Activated T-helper 2 cell treated with anti-CD3 and anti-CD28 coated beads, Interferon-gamma antibody, Interleukin-2, Interleukin-4, amounts not matched to agents 10 μg/mL and 5 μg/mL and 100 μg/mL, durations not matched to agents 14 hours and 24 hours and 36 hours (primary cell): ENCODE data around the gene MRPS33. TPM values are rescaled to one million over a fixed set of nuclear protein-coding genes. Genes with fewer than 3 reads are reported as not detected.

Source experiments
- DNase-seq: peaks from one replicate; pipeline ENCODE4 v3.0.0; 2021; ENCODE audit warnings: low spot score
- H3K27ac Mint-ChIP-seq: one replicate; pipeline ENCODE4 v1.8.0; 2021; ENCODE audit warnings: mixed read lengths
- H3K27me3 Mint-ChIP-seq: one replicate; pipeline ENCODE4 v1.8.0; 2021; ENCODE audit warnings: low read depth, mixed read lengths
- H3K36me3 Mint-ChIP-seq: one replicate; pipeline ENCODE4 v1.8.0; 2021; ENCODE audit warnings: low read depth, mixed read lengths
- H3K4me1 Mint-ChIP-seq: one replicate; pipeline ENCODE4 v1.8.0; 2021; ENCODE audit warnings: low read depth, mixed read lengths
- H3K4me3 Mint-ChIP-seq: one replicate; pipeline ENCODE4 v1.8.0; 2021; ENCODE audit warnings: low read depth, mild to moderate bottlenecking, moderate library complexity, mixed read lengths
- H3K9me3 Mint-ChIP-seq: one replicate; pipeline ENCODE4 v1.8.0; 2021; ENCODE audit warnings: mixed read lengths
- intact Hi-C: fragments of 100-400 bp; cut with micrococcal nuclease; formaldehyde crosslinking; loops from one replicate; pipeline ENCODE4 v1.15.1; 2023
- total RNA-seq: library from RNA; stranded (reverse); gene quantifications from 2 replicates; pipeline ENCODE4 v1.2.3, GENCODE V29; 2022

Gene MRPS33
- total RNA-seq, 1 donor from 2014 or later = 70.0 TPM

DNA sequence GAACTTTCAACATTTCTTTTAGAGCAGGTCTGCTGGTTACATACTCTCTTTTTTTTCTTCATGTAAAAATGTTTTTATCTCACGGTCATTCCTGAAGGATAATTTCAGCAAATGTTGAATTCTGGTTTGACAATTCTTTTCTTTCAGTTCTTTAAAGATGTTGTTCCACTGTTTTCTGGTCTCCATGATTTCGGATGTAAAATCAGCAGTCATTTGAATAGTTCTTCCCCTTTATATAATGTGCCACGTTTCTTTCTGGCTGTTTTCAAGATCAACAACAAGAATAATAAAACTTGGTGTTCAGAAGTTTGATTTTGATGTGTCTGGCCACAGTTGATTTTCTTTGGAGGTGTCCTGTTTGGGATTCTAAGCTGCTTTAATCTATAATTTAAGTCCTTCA, 14.0 kb upstream of the MRPS33 start:
- H3K9me3 Mint-ChIP-seq = peaks cover 31% of the 10 kb centered on the region
- H3K36me3 Mint-ChIP-seq = peaks cover 10% of the 10 kb centered on the region
- H3K4me1 Mint-ChIP-seq = peaks cover 1% of the 10 kb centered on the region
- H3K27me3 Mint-ChIP-seq = peaks cover 18% of the 10 kb centered on the region
- H3K4me3 Mint-ChIP-seq = no peak overlapping the region
- no peak for DNase-seq
- intact Hi-C loops = no loop called here
- no peak overlapping the region for H3K27ac Mint-ChIP-seq

DNA sequence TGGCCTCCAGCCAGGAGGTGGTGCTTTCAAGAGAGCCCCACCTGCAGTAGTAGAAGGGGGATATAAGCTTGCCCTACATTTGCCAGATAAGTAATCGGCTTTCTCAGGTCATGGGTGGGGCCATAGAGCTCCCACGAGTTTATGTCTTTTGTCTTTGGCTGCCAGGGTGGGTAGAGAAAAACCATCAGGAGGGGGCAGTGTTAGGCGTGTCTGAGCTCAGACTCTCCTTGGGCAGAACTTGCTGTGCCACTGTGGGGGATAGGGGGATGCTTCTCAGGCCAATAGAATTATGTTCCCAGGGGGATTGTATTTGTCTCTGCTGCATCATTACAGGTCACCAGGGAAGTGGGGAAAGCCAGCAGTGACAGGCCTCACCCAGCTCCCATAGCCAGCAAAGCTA, 12.3 kb upstream of the MRPS33 start:
- Mint-ChIP-seq H3K4me1 (peaks cover 15% of the 10 kb centered on the region), H3K9me3 (peaks cover 31% of the 10 kb centered on the region), H3K27me3 (peaks cover 15% of the 10 kb centered on the region), H3K27ac (no peak overlapping the region), H3K4me3 (no peak overlapping the region), H3K36me3 (peaks cover 13% of the 10 kb centered on the region)
- no peak for DNase-seq
- intact Hi-C loops = no loop called here

DNA sequence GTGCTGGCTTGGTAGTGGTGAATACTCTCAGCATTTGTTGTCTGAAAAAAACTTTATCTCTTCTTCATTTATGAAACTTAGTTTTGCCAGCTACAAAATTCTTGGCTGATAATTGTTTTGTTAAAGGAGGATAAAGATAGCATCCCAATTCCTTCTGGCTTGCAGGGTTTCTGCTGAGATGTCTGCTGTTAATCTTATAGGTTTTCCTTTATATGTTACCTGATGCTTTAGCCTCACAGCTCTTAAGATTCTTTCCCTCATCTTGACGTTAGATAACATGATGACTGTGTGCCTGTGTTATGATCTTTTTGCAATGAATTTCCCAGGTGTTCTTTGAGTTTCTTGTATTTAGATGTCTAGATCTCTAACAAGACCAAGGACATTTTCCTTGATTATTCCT, 9.9 kb upstream of the MRPS33 start:
- peaks cover 13% of the 10 kb centered on the region for H3K36me3 Mint-ChIP-seq
- intact Hi-C loops = no loop called here
- peaks cover 28% of the 10 kb centered on the region for H3K9me3 Mint-ChIP-seq
- H3K4me1 Mint-ChIP-seq = peaks cover 15% of the 10 kb centered on the region
- H3K27me3 Mint-ChIP-seq = peaks cover 26% of the 10 kb centered on the region
- no peak overlapping the region for H3K4me3 Mint-ChIP-seq
- no peak for DNase-seq
- H3K27ac Mint-ChIP-seq = no peak overlapping the region

DNA sequence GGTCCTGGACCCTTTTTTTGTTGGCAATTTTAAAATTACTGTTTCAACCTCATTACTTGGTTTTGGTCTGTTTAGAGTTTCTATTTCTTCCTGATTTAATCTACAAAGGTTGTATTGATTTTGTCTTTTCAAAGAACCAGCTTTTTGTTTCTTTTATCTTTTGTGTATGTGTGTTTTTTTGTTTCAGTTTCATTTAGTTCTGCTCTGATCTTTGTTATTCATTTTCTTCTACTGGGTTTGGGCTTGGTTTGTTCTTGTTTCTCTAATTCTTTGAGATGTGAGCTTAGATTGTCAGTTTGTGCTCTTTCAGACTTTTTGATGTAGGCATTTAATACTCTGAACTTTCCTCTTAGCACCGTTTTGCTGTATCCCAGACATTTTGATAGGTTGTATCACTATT, 8.5 kb upstream of the MRPS33 start:
- H3K27me3 Mint-ChIP-seq = peaks cover 23% of the 10 kb centered on the region
- peaks cover 18% of the 10 kb centered on the region for H3K9me3 Mint-ChIP-seq

DNA sequence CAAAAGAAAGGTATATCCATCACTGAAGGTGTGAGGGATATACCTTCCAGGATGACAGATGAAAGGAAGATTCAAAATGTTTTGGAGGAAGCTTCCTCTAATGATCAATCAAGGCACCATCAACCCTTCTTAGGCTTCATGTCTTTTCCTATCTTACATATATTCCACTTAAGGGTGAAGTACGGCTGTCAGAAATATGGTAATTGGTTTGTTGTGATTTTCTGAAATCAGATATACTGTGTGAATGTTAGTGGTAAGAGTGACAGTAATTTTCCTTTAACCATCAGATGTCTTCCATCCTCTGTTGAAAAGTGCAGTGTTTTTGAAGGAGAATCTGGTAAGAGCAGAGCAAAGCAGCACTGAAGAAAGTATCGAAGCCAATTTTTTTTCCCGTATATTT, 2.8 kb upstream of the MRPS33 start:
- DNase-seq = no peak
- Mint-ChIP-seq H3K9me3 (peaks cover 7% of the 10 kb centered on the region), H3K27ac (no peak overlapping the region), H3K4me3 (no peak overlapping the region), H3K27me3 (peaks cover 38% of the 10 kb centered on the region), H3K4me1 (peaks cover 21% of the 10 kb centered on the region), H3K36me3 (peaks cover 7% of the 10 kb centered on the region)
- intact Hi-C loops = loop anchor here (10.0 kb wide), 3 partner anchors 537 to 1777 kb away; partner anchors contain the start of gene AGK

More for the DNA sequence above, 8.5 kb upstream of the MRPS33 start:
- intact Hi-C loops = no loop called here
- H3K4me1 Mint-ChIP-seq = peaks cover 15% of the 10 kb centered on the region
- H3K4me3 Mint-ChIP-seq = peak overlapping the region; percentile 47
- H3K36me3 Mint-ChIP-seq = peaks cover 13% of the 10 kb centered on the region
- no peak for DNase-seq
- H3K27ac Mint-ChIP-seq = peak overlapping the region; percentile 12

DNA sequence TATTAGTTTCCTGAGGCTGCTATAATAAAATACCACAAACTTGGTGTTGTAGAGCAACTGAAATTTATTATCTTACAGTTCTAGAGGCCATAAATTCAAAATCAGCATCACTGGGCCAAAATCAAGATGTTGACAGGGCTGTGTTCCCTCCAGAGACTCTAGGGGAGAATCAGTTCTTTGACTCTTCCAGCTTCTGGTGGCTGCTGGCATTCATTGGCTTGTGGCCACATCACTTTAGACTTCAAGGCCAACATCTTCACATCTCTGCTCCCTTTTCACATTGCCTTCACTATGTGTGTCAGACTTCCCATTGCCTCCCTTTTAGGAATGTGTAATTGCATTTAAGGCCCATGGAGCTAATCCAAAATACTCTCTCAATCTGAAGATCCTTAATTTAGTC, 1.6 kb upstream of the MRPS33 start:
- peaks cover 7% of the 10 kb centered on the region for H3K9me3 Mint-ChIP-seq
- H3K4me1 Mint-ChIP-seq = peaks cover 29% of the 10 kb centered on the region
- no peak overlapping the region for H3K4me3 Mint-ChIP-seq
- H3K27me3 Mint-ChIP-seq = peaks cover 31% of the 10 kb centered on the region
- H3K36me3 Mint-ChIP-seq = peaks cover 7% of the 10 kb centered on the region
- DNase-seq = no peak
- intact Hi-C loops = loop anchor here (10.0 kb wide), 3 partner anchors 538 to 1778 kb away; partner anchors contain the start of gene AGK
- H3K27ac Mint-ChIP-seq = no peak overlapping the region

DNA sequence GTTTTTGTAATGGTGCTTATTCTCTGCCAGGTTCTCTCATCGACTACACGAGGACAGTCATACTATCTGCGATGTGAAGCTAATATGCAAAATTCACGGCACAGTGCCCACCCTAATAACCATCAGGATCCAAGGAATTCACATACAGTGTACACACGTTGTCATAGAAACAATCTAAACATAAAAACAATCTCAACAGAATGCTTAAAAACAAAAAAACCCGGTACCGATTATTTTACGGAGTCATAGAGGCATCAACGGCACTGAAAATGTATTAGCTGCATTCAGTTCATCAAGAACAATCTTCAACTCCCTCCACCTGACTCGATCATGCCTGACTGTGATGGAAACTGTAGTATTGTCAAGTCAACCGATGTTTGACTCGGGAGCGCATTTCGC, 628 bp downstream of the MRPS33 start:
- peaks cover 18% of the 10 kb centered on the region for H3K36me3 Mint-ChIP-seq
- peaks cover 19% of the 10 kb centered on the region for H3K27me3 Mint-ChIP-seq
- peak overlapping the region; percentile 100 for H3K27ac Mint-ChIP-seq
- intact Hi-C loops = loop anchor here (1.0 to 10.0 kb wide), 7 partner anchors 39 to 1781 kb away; partner anchors contain the start of genes AGK, BRAF, MKRN1 and NDUFB2
- H3K9me3 Mint-ChIP-seq = peaks cover 7% of the 10 kb centered on the region
- peaks cover 31% of the 10 kb centered on the region for H3K4me1 Mint-ChIP-seq
- no peak for DNase-seq
- H3K4me3 Mint-ChIP-seq = peak overlapping the region; percentile 97

DNA sequence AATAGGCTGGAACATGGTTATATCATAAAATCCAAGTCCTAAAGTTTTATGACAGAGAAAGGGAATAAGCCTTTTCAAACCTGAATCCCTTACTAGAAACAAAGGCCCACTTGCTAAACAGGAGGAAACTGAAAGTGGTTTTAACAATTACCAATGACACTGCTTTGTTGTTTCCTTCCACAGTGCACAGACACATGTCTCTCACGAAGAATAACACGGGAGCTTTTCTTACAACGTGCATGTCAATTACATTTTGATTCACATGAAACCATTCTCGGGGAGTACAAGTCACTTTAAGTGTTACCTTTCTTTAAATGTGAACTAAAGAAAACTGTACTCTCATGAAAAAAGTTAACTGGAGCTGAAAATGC, 1.4 kb downstream of the MRPS33 start:
- no peak for DNase-seq
- Mint-ChIP-seq H3K27ac (peak overlapping the region; percentile 100), H3K4me1 (peaks cover 31% of the 10 kb centered on the region), H3K27me3 (peaks cover 16% of the 10 kb centered on the region), H3K4me3 (peak overlapping the region; percentile 97), H3K9me3 (peaks cover 7% of the 10 kb centered on the region), H3K36me3 (peaks cover 21% of the 10 kb centered on the region)
- intact Hi-C loops = loop anchor here (10.0 kb wide), 3 partner anchors 541 to 1781 kb away; partner anchors contain the start of gene AGK

DNA sequence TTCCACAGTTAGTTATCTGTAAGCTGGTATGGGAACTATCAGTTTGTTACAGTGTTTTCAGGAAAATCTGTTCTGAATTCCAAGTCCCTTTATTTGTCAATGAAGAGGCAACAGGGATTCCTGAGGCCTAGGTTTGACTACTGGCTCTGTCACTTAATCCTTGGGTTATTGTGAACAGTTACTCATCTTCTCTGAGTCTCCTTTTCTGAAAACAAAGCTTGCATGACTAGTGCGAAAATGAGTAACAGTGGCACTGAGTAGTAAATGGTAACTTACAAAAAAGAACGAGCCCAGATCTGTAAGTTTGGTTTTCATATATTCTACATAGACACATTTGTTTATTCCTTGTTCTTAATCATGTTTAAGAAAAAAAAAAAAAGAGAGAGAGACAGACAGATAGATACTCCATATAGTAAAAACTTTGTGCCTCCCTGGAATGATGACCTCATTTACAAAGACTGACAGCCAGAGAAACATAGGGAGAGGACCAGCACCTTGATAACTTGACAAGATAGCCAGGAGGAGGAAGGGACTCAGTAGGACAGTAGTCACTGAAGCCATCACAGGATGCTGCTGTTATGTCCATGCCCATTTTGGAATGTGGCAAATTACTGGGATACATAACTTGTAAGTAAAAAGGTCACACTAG, 1.9 kb downstream of the MRPS33 start:
- peaks cover 31% of the 10 kb centered on the region for H3K4me1 Mint-ChIP-seq
- H3K9me3 Mint-ChIP-seq = peaks cover 7% of the 10 kb centered on the region
- peak overlapping the region; percentile 97 for H3K4me3 Mint-ChIP-seq
- H3K27me3 Mint-ChIP-seq = peaks cover 13% of the 10 kb centered on the region
- no peak for DNase-seq
- intact Hi-C loops = loop anchor here (1.0 to 10.0 kb wide), 5 partner anchors 202 to 1782 kb away; partner anchors contain the start of gene AGK
- H3K27ac Mint-ChIP-seq = peak overlapping the region; percentile 82
- H3K36me3 Mint-ChIP-seq = peaks cover 26% of the 10 kb centered on the region

DNA sequence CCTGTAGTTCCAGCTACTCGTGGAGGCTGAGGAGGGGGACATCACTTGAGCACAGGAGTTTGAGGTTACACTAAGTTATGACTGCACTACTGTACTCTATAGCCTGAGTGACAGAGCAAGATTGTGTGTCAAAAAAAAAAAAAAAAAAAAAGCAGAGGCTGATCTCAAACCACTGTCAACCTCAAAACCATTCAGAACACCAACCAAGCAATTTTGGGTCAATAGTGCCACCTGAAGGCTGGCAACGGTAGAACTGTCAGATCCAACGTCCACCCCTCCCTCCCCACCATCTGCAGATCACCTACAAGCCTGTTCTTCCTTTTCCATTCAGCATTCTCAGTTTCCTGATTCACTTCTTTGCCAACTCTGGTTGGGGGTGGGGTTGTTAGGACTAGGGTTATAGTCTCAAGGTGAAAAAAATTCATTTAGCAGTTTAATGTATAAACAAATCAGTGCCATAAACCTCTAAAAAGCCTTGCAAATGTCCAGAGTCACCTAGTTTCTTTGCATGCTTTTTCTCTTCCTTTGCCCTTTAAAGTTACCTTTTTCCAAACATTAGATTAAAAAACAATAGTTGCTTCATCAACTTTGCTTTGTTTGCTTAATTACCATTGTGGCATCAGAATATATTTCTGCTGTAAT, 2.6 kb downstream of the MRPS33 start:
- Mint-ChIP-seq H3K27me3 (peaks cover 6% of the 10 kb centered on the region), H3K27ac (peak overlapping the region; percentile 82), H3K9me3 (peaks cover 7% of the 10 kb centered on the region), H3K4me3 (no peak overlapping the region), H3K4me1 (peaks cover 31% of the 10 kb centered on the region), H3K36me3 (peaks cover 31% of the 10 kb centered on the region)
- peak; percentile 67 for DNase-seq
- intact Hi-C loops = loop anchor here (1.0 to 10.0 kb wide), 5 partner anchors 201 to 1783 kb away; partner anchors contain the start of gene AGK

DNA sequence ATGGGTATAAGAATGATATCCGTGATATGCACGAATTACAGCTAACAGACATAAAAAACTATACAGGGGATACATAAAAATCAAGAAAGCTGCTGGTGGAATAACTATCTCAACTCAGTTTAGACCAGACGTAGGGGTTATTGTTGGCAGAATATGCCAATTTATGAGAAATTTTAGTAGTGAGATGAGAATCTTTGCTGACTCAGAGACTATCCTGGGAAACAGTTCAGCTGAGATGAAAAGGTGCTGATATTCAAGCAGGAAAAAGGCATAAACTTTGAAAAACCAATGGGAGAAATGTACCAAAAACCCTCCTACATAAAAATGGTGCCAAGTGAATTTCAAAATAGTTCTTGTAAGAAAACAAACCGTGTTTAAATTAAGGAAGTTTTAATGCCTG, 3.3 kb downstream of the MRPS33 start:
- peaks cover 4% of the 10 kb centered on the region for H3K9me3 Mint-ChIP-seq
- no peak overlapping the region for H3K27ac Mint-ChIP-seq
- no peak for DNase-seq
- intact Hi-C loops = loop anchor here (10.0 kb wide), 3 partner anchors 543 to 1783 kb away; partner anchors contain the start of gene AGK
- H3K4me1 Mint-ChIP-seq = peaks cover 31% of the 10 kb centered on the region
- no peak overlapping the region for H3K4me3 Mint-ChIP-seq
- H3K36me3 Mint-ChIP-seq = peaks cover 35% of the 10 kb centered on the region
- H3K27me3 Mint-ChIP-seq = peaks cover 1% of the 10 kb centered on the region

DNA sequence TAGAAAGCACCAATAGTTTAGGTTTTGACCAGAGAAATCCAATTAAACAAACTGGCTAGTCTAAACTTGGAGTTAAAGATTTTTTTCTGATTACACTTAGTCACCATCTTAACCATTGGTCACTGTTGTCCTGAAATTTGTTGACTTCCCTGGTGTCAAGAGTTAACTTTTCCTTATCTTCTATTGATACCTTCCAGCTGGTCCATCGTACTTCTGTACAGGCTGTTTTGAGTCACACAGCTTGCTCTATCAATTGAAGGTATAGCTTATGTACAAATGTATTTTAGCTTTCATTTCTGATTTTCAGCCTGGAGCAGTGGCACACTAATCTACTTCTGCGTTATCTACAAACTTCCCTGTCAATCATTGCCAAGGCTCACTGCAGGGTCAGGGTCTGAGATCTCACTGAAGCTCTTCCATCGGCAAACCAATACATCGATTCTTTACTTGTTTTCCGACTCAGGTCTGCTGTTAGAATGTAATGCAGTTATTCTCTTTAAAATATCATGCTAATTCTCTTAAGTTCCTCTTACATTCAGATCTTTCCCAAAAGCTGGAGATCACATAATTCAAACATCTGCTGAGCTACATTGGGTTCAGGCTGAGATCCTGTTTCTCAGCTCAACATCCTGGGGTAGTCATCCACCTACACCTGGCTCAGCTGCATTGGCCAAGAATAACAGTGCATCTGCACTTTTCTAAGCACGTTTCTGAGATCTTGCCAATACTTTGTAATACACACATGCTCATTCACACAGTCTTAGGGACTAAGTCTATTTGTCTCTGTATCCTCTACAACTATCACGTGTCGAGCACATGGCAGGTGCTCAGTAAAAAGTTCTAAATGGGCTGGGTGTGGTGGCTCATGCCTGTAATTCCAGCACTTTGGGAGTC, 11.3 kb downstream of the MRPS33 start:
- no peak for DNase-seq
- Mint-ChIP-seq H3K4me3 (no peak overlapping the region), H3K36me3 (peaks cover 25% of the 10 kb centered on the region), H3K9me3 (no peaks in the 10 kb centered on the region), H3K27me3 (peaks cover 3% of the 10 kb centered on the region), H3K4me1 (no peaks in the 10 kb centered on the region), H3K27ac (no peak overlapping the region)
- intact Hi-C loops = no loop called here
